ENCODE data around the gene LNX1. TPM values are rescaled to one million over a fixed set of nuclear protein-coding genes. Genes with fewer than 3 reads are reported as not detected.
"Not testable (repeated sequence)": the region's sequence is repeated elsewhere in the genome, so short reads cannot be mapped to it uniquely, and the experiment has no call there.

LNX1 gene
- total RNA-seq, 1 donor from 2014 or later: not detected

DNA sequence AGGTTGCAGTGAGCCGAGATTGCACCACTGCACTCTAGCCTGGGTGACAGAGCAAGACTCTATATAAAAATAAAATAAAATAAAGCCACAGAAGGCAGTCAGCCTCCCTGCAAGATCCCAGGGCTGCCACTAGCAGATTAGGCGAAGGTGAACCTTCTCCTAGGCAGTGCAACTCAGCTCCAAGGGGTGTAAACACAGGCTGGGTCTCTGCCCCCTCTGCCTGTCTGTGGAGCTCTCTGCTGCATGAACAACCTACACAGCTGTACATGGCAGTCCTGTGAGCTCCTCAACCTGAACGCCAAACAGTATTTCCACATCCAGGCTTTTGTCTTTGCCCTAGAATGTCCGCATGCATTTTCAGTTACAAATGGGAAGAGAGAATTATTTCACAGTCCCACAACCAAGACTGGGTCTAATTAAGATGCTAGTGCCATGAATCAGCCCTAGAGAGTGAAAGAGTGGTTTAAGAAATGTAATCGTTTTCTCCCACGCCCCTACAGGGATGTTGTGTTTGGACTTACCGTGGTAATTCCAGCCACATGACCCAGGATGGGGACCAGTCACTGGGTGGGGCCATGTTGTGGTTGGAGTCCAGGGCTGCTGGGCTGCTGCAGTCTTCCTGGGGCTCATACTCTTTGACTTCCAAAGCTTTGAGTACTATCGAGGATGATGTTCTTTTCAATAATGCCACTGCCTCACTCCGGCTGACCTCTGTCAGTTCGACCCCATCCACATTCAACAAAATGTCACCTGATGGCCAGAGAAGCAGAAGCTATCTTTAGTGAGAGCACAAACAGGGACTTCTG, 114.9 kb downstream of the LNX1 start:
- intact Hi-C loops (cut with micrococcal nuclease): no loop called here
- Mint-ChIP-seq H3K4me3 (no peak overlapping the region), H3K4me1 (ENCODE audit: low read depth) (no peaks in the 10 kb centered on the region), H3K36me3 (ENCODE audit: low read depth) (no peaks in the 10 kb centered on the region), H3K27me3 (ENCODE audit: insufficient read depth) (no peaks in the 10 kb centered on the region), H3K27ac (no peak overlapping the region), H3K9me3 (peaks cover 8% of the 10 kb centered on the region)
- DNase-seq (ENCODE audit: low spot score): no peak

DNA sequence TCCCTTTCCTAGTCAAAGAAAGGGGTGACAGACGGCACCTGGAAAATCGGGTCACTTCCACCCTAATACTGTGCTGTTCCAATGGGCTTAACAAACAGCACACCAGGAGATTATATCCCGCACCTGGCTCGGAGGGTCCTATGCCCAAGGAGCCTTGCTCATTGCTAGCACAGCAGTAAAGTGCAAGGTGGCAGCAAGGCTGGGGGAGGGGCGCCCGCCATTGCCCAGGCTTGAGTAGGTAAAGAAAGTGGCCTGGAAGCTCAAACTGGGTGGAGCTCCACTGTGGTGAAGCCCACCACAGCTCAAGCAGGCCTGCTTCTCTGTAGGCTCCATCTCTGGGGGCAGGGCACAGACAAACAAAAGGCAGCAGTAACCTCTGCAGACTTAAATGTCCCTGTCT, 124.7 kb downstream of the LNX1 start:
- intact Hi-C loops (cut with micrococcal nuclease); H3K4me1 Mint-ChIP-seq (ENCODE audit: low read depth); DNase-seq (ENCODE audit: low spot score); H3K27me3 Mint-ChIP-seq (ENCODE audit: insufficient read depth); H3K4me3 Mint-ChIP-seq; H3K27ac Mint-ChIP-seq: not testable (repeated sequence)
- peaks cover 14% of the 10 kb centered on the region for H3K36me3 Mint-ChIP-seq (ENCODE audit: low read depth)
- peaks cover 20% of the 10 kb centered on the region for H3K9me3 Mint-ChIP-seq

- no peak for DNase-seq (ENCODE audit: low spot score)
- no peaks in the 10 kb centered on the region for H3K4me1 Mint-ChIP-seq (ENCODE audit: low read depth)
- no peaks in the 10 kb centered on the region for H3K27me3 Mint-ChIP-seq (ENCODE audit: insufficient read depth)
- peaks cover 20% of the 10 kb centered on the region for H3K9me3 Mint-ChIP-seq
- peaks cover 17% of the 10 kb centered on the region for H3K36me3 Mint-ChIP-seq (ENCODE audit: low read depth)
- H3K27ac Mint-ChIP-seq: no peak overlapping the region
- intact Hi-C loops (cut with micrococcal nuclease): no loop called here
- H3K4me3 Mint-ChIP-seq: no peak overlapping the region
Measured at GRCh38 chr4:53465891-53466290, 125.4 kb downstream of the LNX1 start.

GRCh38 chr4:53465281-53465680, 126.0 kb downstream of the LNX1 start:
- intact Hi-C loops (cut with micrococcal nuclease): no loop called here
- H3K9me3 Mint-ChIP-seq: peaks cover 20% of the 10 kb centered on the region
- no peaks in the 10 kb centered on the region for H3K4me1 Mint-ChIP-seq (ENCODE audit: low read depth)
- H3K36me3 Mint-ChIP-seq (ENCODE audit: low read depth): peaks cover 20% of the 10 kb centered on the region
- no peak for DNase-seq (ENCODE audit: low spot score)
- H3K4me3 Mint-ChIP-seq: no peak overlapping the region
- no peak overlapping the region for H3K27ac Mint-ChIP-seq
- H3K27me3 Mint-ChIP-seq (ENCODE audit: insufficient read depth): no peaks in the 10 kb centered on the region

DNA sequence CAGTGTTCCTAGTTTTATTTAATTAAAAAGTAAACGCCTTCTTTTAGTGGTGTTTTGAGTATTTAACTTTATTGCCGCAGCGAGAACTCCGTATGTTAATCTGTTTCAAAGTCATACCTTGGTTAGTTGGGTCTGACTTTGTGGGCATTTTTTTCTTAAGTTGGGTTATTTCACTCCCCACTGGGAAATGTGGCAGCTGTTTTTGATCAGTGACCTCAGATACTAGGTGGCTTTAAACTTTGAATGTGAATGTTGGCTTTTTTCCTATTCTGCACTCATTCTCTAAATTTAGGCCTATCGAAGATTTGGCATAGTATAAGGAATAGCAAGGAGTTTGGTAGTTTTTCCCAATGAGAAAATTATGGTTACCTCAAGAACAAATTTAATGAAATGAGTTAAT, 127.9 kb downstream of the LNX1 start:
- Mint-ChIP-seq H3K4me3 (no peak overlapping the region), H3K27me3 (ENCODE audit: insufficient read depth) (no peaks in the 10 kb centered on the region), H3K36me3 (ENCODE audit: low read depth) (peaks cover 25% of the 10 kb centered on the region), H3K27ac (no peak overlapping the region), H3K9me3 (peaks cover 9% of the 10 kb centered on the region), H3K4me1 (ENCODE audit: low read depth) (no peaks in the 10 kb centered on the region)
- DNase-seq (ENCODE audit: low spot score): no peak
- intact Hi-C loops (cut with micrococcal nuclease): no loop called here

- Mint-ChIP-seq H3K9me3 (no peaks in the 10 kb centered on the region), H3K27me3 (ENCODE audit: insufficient read depth) (no peaks in the 10 kb centered on the region), H3K27ac (no peak overlapping the region), H3K4me3 (no peak overlapping the region), H3K36me3 (ENCODE audit: low read depth) (peaks cover 26% of the 10 kb centered on the region), H3K4me1 (ENCODE audit: low read depth) (no peaks in the 10 kb centered on the region)
- DNase-seq (ENCODE audit: low spot score): no peak
- intact Hi-C loops (cut with micrococcal nuclease): no loop called here
Measured at GRCh38 chr4:53461244-53461643, 130.0 kb downstream of the LNX1 start.

DNA sequence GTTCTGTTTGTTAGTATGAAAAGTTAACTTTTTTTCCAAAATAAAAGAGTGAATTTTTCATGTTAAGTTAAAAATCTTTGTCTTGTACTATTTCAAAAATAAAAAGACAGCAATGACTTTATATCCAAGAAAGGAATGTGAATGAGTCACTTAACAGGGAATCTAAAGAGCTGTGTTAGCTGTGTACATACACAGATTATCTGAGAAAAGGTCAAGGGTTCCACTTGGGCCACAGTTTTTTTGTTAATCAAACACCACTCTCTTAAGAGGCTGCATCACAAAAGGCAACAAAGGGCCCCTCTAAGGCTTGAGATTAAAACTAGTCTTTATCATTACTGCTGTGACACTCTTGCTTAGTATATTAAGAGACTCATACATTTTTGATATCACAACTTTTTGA, 131.7 kb downstream of the LNX1 start:
- peaks cover 32% of the 10 kb centered on the region for H3K36me3 Mint-ChIP-seq (ENCODE audit: low read depth)
- no peak overlapping the region for H3K27ac Mint-ChIP-seq
- H3K4me3 Mint-ChIP-seq: no peak overlapping the region
- H3K27me3 Mint-ChIP-seq (ENCODE audit: insufficient read depth): no peaks in the 10 kb centered on the region
- no peaks in the 10 kb centered on the region for H3K9me3 Mint-ChIP-seq
- no peak for DNase-seq (ENCODE audit: low spot score)
- intact Hi-C loops (cut with micrococcal nuclease): no loop called here
- H3K4me1 Mint-ChIP-seq (ENCODE audit: low read depth): no peaks in the 10 kb centered on the region

DNA sequence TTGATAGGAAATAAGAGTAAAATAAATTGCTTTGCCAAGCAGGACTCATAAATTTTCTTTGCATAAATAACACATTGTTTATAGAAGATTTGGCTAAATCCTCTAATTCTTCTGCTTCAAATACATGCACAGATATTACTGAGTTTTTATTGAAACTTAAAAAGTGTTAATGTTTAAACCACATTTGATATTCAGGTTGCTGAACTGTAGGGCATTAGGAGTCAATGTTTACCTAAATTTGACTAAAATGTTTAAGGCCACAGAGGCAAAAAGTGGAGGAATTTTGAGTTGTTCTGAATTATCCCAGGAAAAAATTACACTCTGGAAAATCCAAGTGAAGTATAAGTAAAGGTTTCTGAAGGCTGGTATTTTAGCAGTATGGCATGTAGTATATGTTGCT, 135.1 kb downstream of the LNX1 start:
- intact Hi-C loops (cut with micrococcal nuclease): no loop called here
- no peak for DNase-seq (ENCODE audit: low spot score)
- H3K27ac Mint-ChIP-seq: no peak overlapping the region
- H3K27me3 Mint-ChIP-seq (ENCODE audit: insufficient read depth): no peaks in the 10 kb centered on the region
- peaks cover 31% of the 10 kb centered on the region for H3K36me3 Mint-ChIP-seq (ENCODE audit: low read depth)
- H3K9me3 Mint-ChIP-seq: no peaks in the 10 kb centered on the region
- H3K4me3 Mint-ChIP-seq: no peak overlapping the region
- no peaks in the 10 kb centered on the region for H3K4me1 Mint-ChIP-seq (ENCODE audit: low read depth)

- no peak overlapping the region for H3K27ac Mint-ChIP-seq
- DNase-seq (ENCODE audit: low spot score): no peak
- intact Hi-C loops (cut with micrococcal nuclease): no loop called here
- H3K9me3 Mint-ChIP-seq: no peaks in the 10 kb centered on the region
- H3K36me3 Mint-ChIP-seq (ENCODE audit: low read depth): peaks cover 30% of the 10 kb centered on the region
- no peaks in the 10 kb centered on the region for H3K27me3 Mint-ChIP-seq (ENCODE audit: insufficient read depth)
- H3K4me3 Mint-ChIP-seq: no peak overlapping the region
- no peaks in the 10 kb centered on the region for H3K4me1 Mint-ChIP-seq (ENCODE audit: low read depth)
Measured at GRCh38 chr4:53455766-53456165, 135.5 kb downstream of the LNX1 start.

DNA sequence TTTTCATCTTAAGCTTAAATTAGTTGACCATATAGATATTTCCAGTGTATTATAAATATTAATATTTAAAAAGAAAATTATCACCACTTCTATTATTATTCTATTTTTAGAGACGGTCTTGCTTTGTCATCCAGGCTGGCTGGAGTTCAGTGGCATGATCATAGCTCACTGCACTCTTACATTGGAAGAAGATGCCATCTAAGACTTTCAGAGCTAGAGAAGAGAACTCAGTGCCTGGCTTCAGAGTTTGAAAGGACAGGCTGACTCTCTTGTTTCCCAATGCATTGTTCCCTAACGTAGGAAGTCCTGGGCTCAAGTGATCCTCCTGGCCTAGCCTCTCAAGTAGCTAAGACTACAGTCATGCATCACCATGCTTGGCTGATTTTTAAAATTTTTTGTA, 137.9 kb downstream of the LNX1 start:
- Mint-ChIP-seq H3K27me3 (ENCODE audit: insufficient read depth) (no peaks in the 10 kb centered on the region), H3K36me3 (ENCODE audit: low read depth) (peaks cover 22% of the 10 kb centered on the region), H3K27ac (no peak overlapping the region), H3K4me1 (ENCODE audit: low read depth) (no peaks in the 10 kb centered on the region), H3K9me3 (no peaks in the 10 kb centered on the region), H3K4me3 (no peak overlapping the region)
- intact Hi-C loops (cut with micrococcal nuclease): no loop called here
- no peak for DNase-seq (ENCODE audit: low spot score)

GRCh38 chr4:53450773-53451172, 140.5 kb downstream of the LNX1 start:
- intact Hi-C loops (cut with micrococcal nuclease): no loop called here
- no peak for DNase-seq (ENCODE audit: low spot score)
- Mint-ChIP-seq H3K36me3 (ENCODE audit: low read depth) (peaks cover 27% of the 10 kb centered on the region), H3K27ac (peak overlapping the region; percentile 4), H3K9me3 (no peaks in the 10 kb centered on the region), H3K4me3 (no peak overlapping the region), H3K4me1 (ENCODE audit: low read depth) (no peaks in the 10 kb centered on the region), H3K27me3 (ENCODE audit: insufficient read depth) (no peaks in the 10 kb centered on the region)

DNA sequence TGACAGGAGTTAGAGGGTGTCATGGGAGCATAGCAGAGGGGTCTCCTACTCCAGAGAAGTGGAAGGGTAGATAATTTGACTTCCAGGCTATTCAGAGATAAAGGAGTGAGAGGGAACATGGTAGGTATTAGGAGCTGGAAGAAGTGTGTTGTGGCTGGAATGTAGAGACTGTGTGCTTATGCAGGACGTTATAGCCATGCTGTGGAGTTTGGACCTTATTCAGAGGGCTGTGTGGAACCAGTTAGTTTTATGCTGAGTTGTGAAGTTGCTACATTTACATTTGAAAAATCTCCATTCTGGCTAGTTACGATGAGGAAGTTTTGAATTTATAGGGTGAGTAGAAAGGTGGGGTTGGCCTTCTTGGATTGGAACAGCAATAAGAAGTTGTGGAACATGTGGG, 146.3 kb downstream of the LNX1 start:
- intact Hi-C loops (cut with micrococcal nuclease): loop anchor here (10.0 kb wide), 1 partner anchor 250 kb away; no protein-coding TSS in a partner anchor
- Mint-ChIP-seq H3K4me3 (no peak overlapping the region), H3K4me1 (ENCODE audit: low read depth) (no peaks in the 10 kb centered on the region), H3K27ac (no peak overlapping the region), H3K36me3 (ENCODE audit: low read depth) (peaks cover 33% of the 10 kb centered on the region), H3K9me3 (no peaks in the 10 kb centered on the region), H3K27me3 (ENCODE audit: insufficient read depth) (no peaks in the 10 kb centered on the region)
- no peak for DNase-seq (ENCODE audit: low spot score)

- intact Hi-C loops (cut with micrococcal nuclease): loop anchor here (10.0 kb wide), 1 partner anchor 247 kb away; no protein-coding TSS in a partner anchor
- Mint-ChIP-seq H3K4me3 (no peak overlapping the region), H3K27me3 (ENCODE audit: insufficient read depth) (no peaks in the 10 kb centered on the region), H3K4me1 (ENCODE audit: low read depth) (no peaks in the 10 kb centered on the region), H3K9me3 (no peaks in the 10 kb centered on the region), H3K27ac (peak overlapping the region; percentile 19), H3K36me3 (ENCODE audit: low read depth) (peaks cover 42% of the 10 kb centered on the region)
- DNase-seq (ENCODE audit: low spot score): no peak
Measured at GRCh38 chr4:53441564-53441963, 149.7 kb downstream of the LNX1 start.

- intact Hi-C loops (cut with micrococcal nuclease): loop anchor here (10.0 kb wide), 1 partner anchor 421 kb away; no protein-coding TSS in a partner anchor
- Mint-ChIP-seq H3K9me3 (no peaks in the 10 kb centered on the region), H3K36me3 (ENCODE audit: low read depth) (peaks cover 34% of the 10 kb centered on the region), H3K4me3 (no peak overlapping the region), H3K27ac (no peak overlapping the region), H3K4me1 (ENCODE audit: low read depth) (peaks cover 12% of the 10 kb centered on the region), H3K27me3 (ENCODE audit: insufficient read depth) (no peaks in the 10 kb centered on the region)
- DNase-seq (ENCODE audit: low spot score): no peak
Measured at GRCh38 chr4:53436251-53436650, 155.0 kb downstream of the LNX1 start.
